Measurements from ENCODE around the gene CNPY1.

Gene CNPY1

GRCh38 chr7:155477476-155477875 is 68.9 kb downstream of the CNPY1 start:
- Histone ChIP-seq H3K27me3 (ENCODE audit: insufficient read depth, low read depth, severe bottlenecking) (peaks cover 26% of the 10 kb centered on the region), H3K4me3 (ENCODE audit: low read depth, low read length) (no peak overlapping the region), H3K27ac (no peak overlapping the region), H3K9me3 (ENCODE audit: severe bottlenecking) (peaks cover 3% of the 10 kb centered on the region), H3K36me3 (no peaks in the 10 kb centered on the region)
- no peak for TF ChIP-seq CTCF (IDR thresholded peaks at IDR 0.05; ENCODE audit: low read depth, low read length)
- no peak for DNase-seq

GRCh38 chr7:155471718-155472117 is 74.6 kb downstream of the CNPY1 start:
- DNase-seq: no peak
- Histone ChIP-seq H3K27me3 (ENCODE audit: insufficient read depth, low read depth, severe bottlenecking) (peaks cover 80% of the 10 kb centered on the region), H3K36me3 (no peaks in the 10 kb centered on the region), H3K27ac (no peak overlapping the region), H3K4me3 (ENCODE audit: low read depth, low read length) (no peak overlapping the region), H3K9me3 (ENCODE audit: severe bottlenecking) (no peaks in the 10 kb centered on the region)
- TF ChIP-seq CTCF (IDR thresholded peaks at IDR 0.05; ENCODE audit: low read depth, low read length): no peak

GRCh38 chr7:155470686-155471638 is 75.4 kb downstream of the CNPY1 start:
- Histone ChIP-seq H3K27me3 (ENCODE audit: insufficient read depth, low read depth, severe bottlenecking) (peaks cover 85% of the 10 kb centered on the region), H3K27ac (no peak overlapping the region), H3K4me3 (ENCODE audit: low read depth, low read length) (no peak overlapping the region), H3K36me3 (no peaks in the 10 kb centered on the region), H3K9me3 (ENCODE audit: severe bottlenecking) (no peaks in the 10 kb centered on the region)
- DNase-seq: no peak
- no peak for TF ChIP-seq CTCF (IDR thresholded peaks at IDR 0.05; ENCODE audit: low read depth, low read length)

GRCh38 chr7:155470186-155470487 is 76.2 kb downstream of the CNPY1 start:
- Histone ChIP-seq H3K27ac (no peak overlapping the region), H3K36me3 (no peaks in the 10 kb centered on the region), H3K4me3 (ENCODE audit: low read depth, low read length) (no peak overlapping the region), H3K27me3 (ENCODE audit: insufficient read depth, low read depth, severe bottlenecking) (peaks cover 89% of the 10 kb centered on the region), H3K9me3 (ENCODE audit: severe bottlenecking) (no peaks in the 10 kb centered on the region)
- TF ChIP-seq CTCF (IDR thresholded peaks at IDR 0.05; ENCODE audit: low read depth, low read length): no peak
- no peak for DNase-seq

GRCh38 chr7:155469311-155470185 is 76.8 kb downstream of the CNPY1 start:
- Histone ChIP-seq H3K9me3 (ENCODE audit: severe bottlenecking) (no peaks in the 10 kb centered on the region), H3K4me3 (ENCODE audit: low read depth, low read length) (no peak overlapping the region), H3K27me3 (ENCODE audit: insufficient read depth, low read depth, severe bottlenecking) (peaks cover 93% of the 10 kb centered on the region), H3K27ac (no peak overlapping the region), H3K36me3 (no peaks in the 10 kb centered on the region)
- no peak for TF ChIP-seq CTCF (IDR thresholded peaks at IDR 0.05; ENCODE audit: low read depth, low read length)
- no peak for DNase-seq
